HL-60/S4 (cell line): ENCODE results near the gene ZNF469.

ENCODE experiments used
- in situ Hi-C: fragments of 300-500 bp; cut with MboI; formaldehyde crosslinking; loops from 2 replicates; pipeline ENCODE4 v1.14.3; 2022; ENCODE audit warnings: low sequenced_read_pairs

ZNF469 gene

DNA sequence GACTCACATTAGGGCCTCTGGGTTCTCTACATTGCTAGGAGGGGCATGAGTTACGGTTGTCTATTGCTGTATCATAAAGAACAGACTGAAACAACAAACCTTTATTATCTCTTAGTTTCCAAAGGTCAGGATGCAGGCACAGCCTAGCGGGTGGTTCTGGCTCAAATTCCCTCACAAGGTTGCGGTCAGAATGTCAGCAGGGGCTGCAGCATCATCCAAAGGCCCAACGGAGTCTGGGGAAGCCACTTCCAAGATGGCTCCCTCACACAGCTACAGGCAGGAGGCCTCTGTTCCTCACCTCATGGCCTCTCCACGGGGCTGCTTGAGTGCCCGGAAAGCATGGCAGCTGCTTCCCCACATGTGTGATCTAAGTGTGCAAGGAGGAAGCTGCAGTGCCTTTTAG, 40.7 kb downstream of the ZNF469 start:
- in situ Hi-C loops: no loop called here

GRCh38 chr16:88424587-88425235, 42.0 kb downstream of the ZNF469 start:
- in situ Hi-C loops: no loop called here

GRCh38 chr16:88426018-88426417, 43.3 kb downstream of the ZNF469 start:
- in situ Hi-C loops: no loop called here

DNA sequence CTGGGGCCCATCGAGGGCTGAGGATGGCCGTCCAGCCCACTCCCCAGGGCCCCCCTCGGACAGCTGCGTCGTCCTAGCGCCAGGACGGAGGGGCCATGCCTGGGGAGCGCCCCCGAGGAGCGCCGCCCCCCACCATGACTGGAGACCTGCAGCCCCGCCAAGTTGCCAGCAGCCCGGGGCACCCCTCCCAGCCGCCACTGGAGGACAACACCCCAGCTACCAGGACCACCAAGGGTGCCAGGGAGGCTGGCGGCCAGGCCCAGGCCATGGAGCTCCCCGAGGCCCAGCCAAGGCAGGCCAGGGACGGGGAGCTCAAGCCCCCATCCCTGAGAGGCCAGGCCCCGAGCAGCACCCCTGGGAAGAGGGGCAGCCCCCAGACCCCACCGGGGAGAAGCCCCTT, 44.6 kb downstream of the ZNF469 start:
- in situ Hi-C loops: no loop called here

GRCh38 chr16:88428156-88428555, 45.4 kb downstream of the ZNF469 start:
- in situ Hi-C loops: no loop called here

- in situ Hi-C loops: no loop called here
Observed at GRCh38 chr16:88428616-88429386, 46.0 kb downstream of the ZNF469 start.

DNA sequence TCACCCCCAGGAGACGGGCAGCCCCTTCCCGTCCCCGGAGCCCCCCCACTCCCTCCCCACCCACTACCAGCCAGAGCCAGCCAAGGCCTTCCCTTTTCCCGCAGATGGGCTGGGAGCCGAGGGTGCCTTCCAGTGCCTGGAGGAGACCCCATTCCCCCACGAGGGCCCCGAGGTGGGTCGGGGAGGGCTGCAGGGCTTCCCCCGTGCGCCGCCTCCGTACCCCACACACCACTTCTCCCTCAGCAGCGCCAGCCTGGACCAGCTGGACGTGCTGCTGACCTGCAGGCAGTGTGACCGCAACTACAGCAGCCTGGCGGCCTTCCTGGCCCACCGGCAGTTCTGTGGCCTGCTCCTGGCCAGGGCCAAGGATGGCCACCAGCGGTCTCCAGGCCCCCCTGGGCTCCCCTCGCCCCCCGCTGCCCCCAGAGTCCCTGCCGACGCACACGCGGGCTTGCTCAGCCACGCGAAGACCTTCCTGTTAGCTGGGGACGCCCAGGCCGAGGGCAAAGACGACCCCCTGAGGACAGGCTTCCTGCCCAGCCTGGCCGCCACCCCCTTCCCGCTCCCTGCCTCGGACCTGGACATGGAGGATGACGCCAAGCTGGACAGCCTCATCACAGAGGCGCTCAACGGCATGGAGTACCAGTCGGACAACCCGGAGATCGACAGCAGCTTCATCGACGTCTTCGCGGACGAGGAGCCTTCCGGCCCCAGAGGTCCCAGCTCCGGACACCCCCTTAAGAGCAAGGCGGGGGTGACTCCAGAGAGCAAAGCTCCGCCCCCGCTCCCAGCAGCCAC, 46.8 kb downstream of the ZNF469 start:
- in situ Hi-C loops: no loop called here

GRCh38 chr16:88430185-88430523, 47.4 kb downstream of the ZNF469 start:
- in situ Hi-C loops: no loop called here

GRCh38 chr16:88430524-88431446, 48.0 kb downstream of the ZNF469 start:
- in situ Hi-C loops: no loop called here

GRCh38 chr16:88431651-88432050, 48.9 kb downstream of the ZNF469 start:
- in situ Hi-C loops: no loop called here

GRCh38 chr16:88432174-88432573, 49.4 kb downstream of the ZNF469 start:
- in situ Hi-C loops: no loop called here
